Measurements from ENCODE around the gene COX8C. TPM values are rescaled to one million over a fixed set of nuclear protein-coding genes. Genes with fewer than 3 reads are reported as not detected.

The COX8C gene
- total and polyA plus RNA-seq, 2 of the 8 experiments (the other 6 are each of a cell fraction or from before 2014, with no cell fraction given) = not detected

- Histone ChIP-seq H2AK5ac (ENCODE audit: low read depth, low read length) (no peak overlapping the region), H3K9ac (replicated peaks in 1 of 4; ENCODE audit: extremely low read depth in 1 of 4, low read depth in 3 of 4, low read length in 3 of 4) (no peak overlapping the region), H3K79me1 (ENCODE audit: low read depth, low read length) (peaks cover 8% of the 10 kb centered on the region; the same call in 1 of the 2 replicates), H3K14ac (ENCODE audit: insufficient read length) (no peak overlapping the region), H3K4me3 (ENCODE audit: extremely low read depth in 1 of 4, insufficient read depth in 2 of 4, low read depth in 3 of 4, low read length in 4 of 4) (no peak overlapping the region), H4K20me1 (replicated peaks in 1 of 2; ENCODE audit: control insufficient read depth in 1 of 2, insufficient read depth in 2 of 2, low read length in 2 of 2) (peaks cover 2 to 17% of the 10 kb centered on the region in 2 experiments), H4K91ac (replicated peaks; ENCODE audit: insufficient read length, low read length) (no peak overlapping the region), H3K4ac (replicated peaks; ENCODE audit: insufficient read length, low read depth, low read length) (no peak overlapping the region), H4K5ac (ENCODE audit: insufficient read length, low read depth, low read length) (no peak overlapping the region), H3K27ac (ENCODE audit: low read depth, low read length) (no peak overlapping the region), H3K4me2 (ENCODE audit: insufficient read depth in 1 of 2, low read depth in 2 of 2, low read length in 2 of 2) (no peak overlapping the region), H4K8ac (ENCODE audit: extremely low read depth, insufficient read depth, low read length) (no peak overlapping the region), H3K9me3 (ENCODE audit: insufficient read depth in 2 of 2, low read depth in 1 of 2, low read length in 1 of 2) (no peaks in the 10 kb centered on the region), H2BK120ac (replicated peaks; ENCODE audit: low read depth, low read length) (no peak overlapping the region), H2BK20ac (ENCODE audit: low read length) (no peak overlapping the region), H3K79me2 (ENCODE audit: control insufficient read depth in 1 of 2, insufficient read depth in 2 of 2, low read length in 2 of 2) (peaks cover 11 to 98% of the 10 kb centered on the region in 2 experiments), H3K27me3 (replicated peaks in 1 of 4; ENCODE audit: control insufficient read depth in 3 of 4, extremely low read depth in 1 of 4, insufficient read depth in 3 of 4, low read length in 3 of 4) (no peaks in the 10 kb centered on the region), H2AFZ (ENCODE audit: low read length) (no peak overlapping the region), H3K23ac (ENCODE audit: insufficient read length) (no peak overlapping the region), H3K36me3 (ENCODE audit: control insufficient read depth in 2 of 4, insufficient read depth in 4 of 4, low read length in 3 of 4) (no peaks in the 10 kb centered on the region), H2BK15ac (ENCODE audit: low read length) (no peak overlapping the region), H2BK5ac (ENCODE audit: low read depth, low read length) (no peak overlapping the region), H3K4me1 (replicated peaks in 1 of 4; ENCODE audit: control insufficient read depth in 3 of 4, insufficient read depth in 4 of 4, low read length in 3 of 4) (0 out of 7 replicates have a peak, but pooled peaks cover 0 to 1% (median 0%) of the 10 kb centered on the region in 4 experiments), H3K23me2 (ENCODE audit: low read depth, low read length) (no peaks in the 10 kb centered on the region), H3K18ac (ENCODE audit: extremely low read depth, low read length) (no peak overlapping the region), H3K56ac (replicated peaks; ENCODE audit: insufficient read length, low read depth, low read length) (no peak overlapping the region), H2BK12ac (ENCODE audit: low read depth, low read length) (no peak overlapping the region)
- CTCF ChIA-PET (ENCODE audit: partially characterized antibody) = no interaction called here
- 98% methylated on average over 5 of the region's 5 CpGs; no CpG with 5 or more reads in 1 of the 2 experiments for WGBS, 2 experiments (ENCODE audit: extremely low coverage in 1 of 2, insufficient coverage in 1 of 2, insufficient read length in 1 of 2, insufficient replicate concordance in 2 of 2, low coverage in 1 of 2, low lambda C conversion rate in 2 of 2, missing lambda C conversion rate in 1 of 2)
- POLR2A ChIA-PET (ENCODE audit: partially characterized antibody) = no interaction called here
- TF ChIP-seq RAD21 (IDR thresholded peaks at IDR 0.05 in 1 of 2, conservative IDR thresholded peaks at IDR 0.05 in 1 of 2; ENCODE audit: low read depth in 2 of 2, low read length in 2 of 2) = no peak
- FAIRE-seq (no peak), DNase-seq (ENCODE audit: low read depth in 1 of 2, low spot score in 2 of 2) (no peak)
These were observed 20.8 kb upstream of the COX8C start for GRCh38 chr14:93326196-93326595.

Measured in H1 (cell line).